ENCODE results near the gene DNAH7.
A peak's percentile ranks its signal among the peaks of the same experiment; 100 is the strongest.

Gene DNAH7

GRCh38 chr2:195902857-195903256 is 165.8 kb downstream of the DNAH7 start:
- no peak overlapping the region for H3K4me3 ChIP-seq (ENCODE audit: low read length)
- DNase-seq (ENCODE audit: low read depth, low spot score), result no peak

DNA sequence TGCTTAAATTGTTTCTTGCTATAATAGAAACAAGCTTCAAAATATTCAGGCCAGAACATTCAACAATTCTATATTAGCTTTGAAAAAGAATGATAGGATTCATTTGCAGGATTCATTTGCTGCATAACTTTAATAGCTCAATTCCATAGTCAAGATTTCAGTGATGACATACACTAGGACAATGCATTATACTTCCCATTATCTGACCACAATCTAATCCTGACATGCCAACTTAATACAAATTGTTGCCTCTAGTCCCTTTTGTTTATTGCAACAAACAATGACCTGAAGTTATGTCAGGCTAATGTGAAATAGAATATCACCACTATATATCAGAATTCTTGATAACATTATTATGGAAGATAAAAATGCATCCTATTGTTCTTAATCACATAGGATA is 169.4 kb downstream of the DNAH7 start:
- no peak overlapping the region for H3K4me3 ChIP-seq (ENCODE audit: low read length)
- no peak for DNase-seq (ENCODE audit: low read depth, low spot score)

GRCh38 chr2:195898505-195899191 is 170.0 kb downstream of the DNAH7 start:
- H3K4me3 ChIP-seq (ENCODE audit: low read length), result no peak overlapping the region
- no peak for DNase-seq (ENCODE audit: low read depth, low spot score)

GRCh38 chr2:195891081-195891480 is 177.6 kb downstream of the DNAH7 start:
- no peak for DNase-seq (ENCODE audit: low read depth, low spot score)

DNA sequence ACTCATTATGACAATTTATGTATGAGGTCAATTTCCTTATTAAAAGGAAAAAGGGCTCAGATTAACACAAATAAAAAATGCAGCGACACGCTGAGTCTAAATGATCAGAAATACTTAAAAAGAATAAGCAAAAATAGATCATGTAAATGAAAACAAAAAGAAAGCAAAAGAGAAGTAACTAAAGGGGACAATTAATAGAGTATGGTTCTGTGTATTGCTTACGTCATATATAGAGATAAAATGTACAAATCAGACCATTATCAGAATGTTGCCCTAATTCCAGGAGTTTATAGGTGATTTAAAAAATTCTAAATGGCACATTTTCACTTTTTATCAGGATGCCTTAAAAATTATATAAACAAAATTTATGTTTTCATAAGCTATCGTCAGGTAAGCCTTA is 189.5 kb downstream of the DNAH7 start:
- no peak for DNase-seq (ENCODE audit: low read depth, low spot score)
- no peak overlapping the region for H3K4me3 ChIP-seq (ENCODE audit: low read length)

More at GRCh38 chr2:195891081-195891480, 177.6 kb downstream of the DNAH7 start:
- H3K4me3 ChIP-seq (ENCODE audit: low read length), result no peak overlapping the region

- H3K4me3 ChIP-seq (ENCODE audit: low read length), result no peak overlapping the region
- no peak for DNase-seq (ENCODE audit: low read depth, low spot score)
Observed at GRCh38 chr2:195871326-195871725, 197.3 kb downstream of the DNAH7 start.

- no peak for DNase-seq (ENCODE audit: low read depth, low spot score)
- no peak overlapping the region for H3K4me3 ChIP-seq (ENCODE audit: low read length)
Observed at GRCh38 chr2:195864316-195864715, 204.3 kb downstream of the DNAH7 start.

DNA sequence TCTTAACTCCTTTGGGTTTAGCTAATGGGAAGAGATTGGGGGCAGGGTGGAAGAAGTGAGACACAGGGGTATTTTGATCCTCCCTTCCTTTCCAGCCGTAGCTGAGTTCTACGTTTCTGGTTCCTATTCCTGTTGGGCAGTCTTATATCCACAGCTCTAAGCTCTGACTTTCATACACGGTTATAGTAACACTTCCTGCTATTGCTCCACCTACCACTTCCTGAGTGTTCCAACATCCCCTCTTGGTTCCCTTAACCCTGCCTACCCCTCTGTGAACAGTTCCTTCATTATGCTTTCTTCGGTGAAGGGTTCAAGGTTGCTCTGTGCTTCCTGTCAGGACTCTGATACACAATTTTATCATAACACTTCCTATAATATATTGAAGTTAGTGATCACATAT is 205.1 kb downstream of the DNAH7 start:
- H3K4me3 ChIP-seq (ENCODE audit: low read length), result no peak overlapping the region
- DNase-seq (ENCODE audit: low read depth, low spot score), result peak; percentile 5

DNA sequence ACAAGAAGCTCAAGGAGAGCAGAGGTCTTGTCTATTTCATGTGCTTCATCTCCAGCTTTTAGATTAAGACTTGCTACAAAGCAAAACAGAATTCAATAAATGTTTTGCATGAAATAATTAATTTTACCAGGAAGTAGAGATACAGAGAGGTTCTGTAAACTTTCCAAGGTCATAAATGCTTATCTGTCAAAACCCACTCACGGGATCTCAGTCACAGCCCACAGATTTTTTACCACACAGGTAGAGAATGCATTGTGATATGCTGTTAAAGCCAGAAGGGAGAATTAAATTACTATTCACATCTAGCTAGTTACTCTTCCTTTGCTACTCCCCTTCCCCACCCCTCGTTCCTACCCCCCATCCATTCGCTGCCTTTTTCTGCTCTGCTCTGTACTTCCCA is 205.5 kb downstream of the DNAH7 start:
- DNase-seq (ENCODE audit: low read depth, low spot score), result no peak

DNA sequence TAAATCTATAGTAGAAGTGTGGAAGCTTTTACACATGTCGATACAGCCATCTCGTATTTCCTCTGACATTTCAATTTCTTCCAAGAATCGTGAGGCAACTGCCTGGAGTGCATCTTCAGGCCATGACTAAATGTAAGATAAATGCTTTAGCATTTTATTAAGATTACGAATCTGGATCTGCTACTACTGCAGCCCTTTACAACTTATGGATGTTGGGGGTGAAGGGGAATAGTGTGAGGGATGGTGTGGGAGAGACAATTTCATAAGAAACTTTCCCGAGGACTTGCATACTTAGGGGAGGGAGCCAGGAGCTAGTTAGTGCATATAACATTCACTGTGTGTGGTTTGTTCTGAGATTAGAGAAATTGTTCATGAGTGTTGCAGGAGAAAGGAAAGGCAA is 206.8 kb downstream of the DNAH7 start:
- no peak overlapping the region for H3K4me3 ChIP-seq (ENCODE audit: low read length)
- no peak for DNase-seq (ENCODE audit: low read depth, low spot score)

More for the DNA sequence above, 205.5 kb downstream of the DNAH7 start:
- H3K4me3 ChIP-seq (ENCODE audit: low read length), result no peak overlapping the region

DNA sequence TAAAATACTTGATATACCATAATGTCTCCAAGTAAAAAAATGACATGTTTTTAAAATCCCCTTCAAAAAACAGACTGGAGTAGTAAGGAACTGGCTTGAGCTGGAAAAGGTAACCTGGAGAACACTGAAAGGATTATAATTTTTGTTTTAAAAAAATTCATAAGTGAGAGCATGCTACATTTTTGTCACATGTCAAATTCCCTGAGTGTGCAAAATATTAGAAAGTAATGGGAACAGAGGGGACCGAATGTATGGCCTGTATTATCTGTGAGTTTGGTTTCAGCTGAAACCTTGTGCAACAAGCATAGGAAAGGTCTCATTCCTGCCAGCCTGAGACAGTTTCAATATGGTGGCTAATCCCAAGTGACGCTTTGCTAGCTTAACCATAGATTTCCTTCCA is 209.1 kb downstream of the DNAH7 start:
- H3K4me3 ChIP-seq (ENCODE audit: low read length), result no peak overlapping the region
- DNase-seq (ENCODE audit: low read depth, low spot score), result no peak

DNA sequence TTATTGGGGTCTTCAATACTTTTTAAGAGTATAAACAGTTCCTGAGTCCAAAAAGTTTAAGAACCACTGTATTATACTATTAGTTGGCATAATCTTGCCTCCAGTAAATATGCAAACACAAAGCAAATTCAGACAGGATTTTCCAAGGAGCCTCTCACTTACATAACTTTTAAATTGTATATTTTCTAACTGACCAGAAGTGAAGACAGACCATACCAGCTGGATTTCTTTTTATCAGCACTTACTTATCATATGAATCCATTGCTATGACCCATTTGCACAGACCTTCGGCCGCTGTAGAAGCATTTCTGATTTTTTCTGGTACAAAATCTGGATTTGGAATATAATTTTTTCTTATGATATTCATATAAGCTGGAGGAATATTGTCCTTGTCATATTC is 211.5 kb downstream of the DNAH7 start:
- H3K4me3 ChIP-seq (ENCODE audit: low read length), result no peak overlapping the region
- no peak for DNase-seq (ENCODE audit: low read depth, low spot score)

DNA sequence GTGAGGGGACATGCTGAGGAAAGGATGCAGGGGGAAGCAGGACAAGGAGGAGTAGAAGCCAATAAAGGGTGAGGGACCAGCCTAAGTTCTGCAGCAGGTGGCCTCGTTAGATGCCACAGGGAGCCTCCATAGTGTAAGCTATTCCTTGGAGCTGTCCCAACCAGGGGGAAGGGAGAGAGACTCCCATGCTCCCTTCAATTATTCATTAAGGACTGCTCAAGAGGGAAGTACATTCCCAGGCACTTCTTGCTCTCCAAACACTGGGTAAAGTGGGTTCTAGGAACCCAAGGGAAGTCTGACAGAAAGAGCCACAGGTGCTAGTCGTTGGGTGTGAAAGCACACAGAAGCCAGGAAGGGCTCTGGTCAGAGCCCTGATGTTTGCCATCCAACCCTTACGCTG is 217.9 kb downstream of the DNAH7 start:
- no peak overlapping the region for H3K4me3 ChIP-seq (ENCODE audit: low read length)
- DNase-seq (ENCODE audit: low read depth, low spot score), result no peak

- peak; percentile 40 for DNase-seq (ENCODE audit: low read depth, low spot score)
- H3K4me3 ChIP-seq (ENCODE audit: low read length), result no peak overlapping the region
Observed at GRCh38 chr2:195848119-195848899, 220.3 kb downstream of the DNAH7 start.

- no peak for DNase-seq (ENCODE audit: low read depth, low spot score)
- H3K4me3 ChIP-seq (ENCODE audit: low read length), result no peak overlapping the region
Observed at GRCh38 chr2:195842932-195843331, 225.7 kb downstream of the DNAH7 start.

GRCh38 chr2:195838002-195838401 is 230.6 kb downstream of the DNAH7 start:
- DNase-seq (ENCODE audit: low read depth, low spot score), result no peak
- no peak overlapping the region for H3K4me3 ChIP-seq (ENCODE audit: low read length)

DNA sequence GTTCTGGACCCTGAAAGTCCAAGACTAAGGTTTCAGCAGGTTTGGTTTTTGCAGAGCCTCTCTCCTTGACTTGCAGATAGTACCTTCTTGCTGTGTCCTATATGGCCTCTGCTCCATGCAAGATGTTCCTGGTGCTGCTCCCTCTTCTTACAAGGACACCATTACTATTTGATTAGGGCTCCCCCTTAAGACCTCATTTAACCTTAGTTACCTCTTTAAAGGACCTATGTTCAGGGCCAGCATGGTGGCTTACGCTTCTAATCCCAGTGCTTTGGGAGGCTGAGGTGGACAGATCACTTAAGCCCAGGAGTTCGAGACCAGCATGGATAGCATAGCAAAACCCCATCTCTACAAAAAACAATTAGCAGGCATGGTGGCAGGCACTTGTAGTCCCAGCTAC is 232.6 kb downstream of the DNAH7 start:
- no peak for DNase-seq (ENCODE audit: low read depth, low spot score)
- H3K4me3 ChIP-seq (ENCODE audit: low read length), result no peak overlapping the region

GRCh38 chr2:195834836-195835235 is 233.8 kb downstream of the DNAH7 start:
- H3K4me3 ChIP-seq (ENCODE audit: low read length), result no peak overlapping the region
- DNase-seq (ENCODE audit: low read depth, low spot score), result no peak

- H3K4me3 ChIP-seq (ENCODE audit: low read length), result no peak overlapping the region
Observed at GRCh38 chr2:195830968-195831950, 237.4 kb downstream of the DNAH7 start.

GRCh38 chr2:195824478-195824877 is 244.2 kb downstream of the DNAH7 start:
- DNase-seq (ENCODE audit: low read depth, low spot score), result no peak
- no peak overlapping the region for H3K4me3 ChIP-seq (ENCODE audit: low read length)

More at GRCh38 chr2:195830968-195831950, 237.4 kb downstream of the DNAH7 start:
- no peak for DNase-seq (ENCODE audit: low read depth, low spot score)

Data from Jurkat, Clone E6-1 (cell line).